Measurements from ENCODE around the gene SYNE4. TPM values are rescaled to one million over a fixed set of nuclear protein-coding genes. Genes with fewer than 3 reads are reported as not detected.
"Not testable (repeated sequence)": the region's sequence is repeated elsewhere in the genome, so short reads cannot be mapped to it uniquely, and the experiment has no call there.

Gene SYNE4
- total RNA-seq, 1 donor from 2014 or later: not detected

GRCh38 chr19:35957411-35957810 lies 51.2 kb downstream of the SYNE4 start:
- DNase-seq (ENCODE audit: extremely low read depth, low read depth, low spot score): not testable (repeated sequence)

- no peak for DNase-seq (ENCODE audit: extremely low read depth, low read depth, low spot score)
Measured at GRCh38 chr19:35955881-35956634, 52.6 kb downstream of the SYNE4 start.

Other genes with a start within 250 kb of the SYNE4 start
- gene ARHGAP33, start 233.2 kb downstream of the SYNE4 start, total RNA-seq: 0.53 and 5.0 TPM in 2 replicates
- gene PRODH2, start 196.0 kb downstream of the SYNE4 start, total RNA-seq: not detected in 2 replicates
- not detected in 2 replicates for gene NPHS1, start 156.3 kb downstream of the SYNE4 start, total RNA-seq
- gene KIRREL2, start 151.9 kb downstream of the SYNE4 start, total RNA-seq: not detected in 2 replicates
- gene APLP1, start 140.2 kb downstream of the SYNE4 start, total RNA-seq: 7.3 and 14.9 TPM in 2 replicates
- 2.7 and 3.6 TPM in 2 replicates for gene NFKBID, start 108.3 kb downstream of the SYNE4 start, total RNA-seq
- gene HCST, start 106.3 kb downstream of the SYNE4 start, total RNA-seq: not detected in 2 replicates
- gene TYROBP, start 100.5 kb downstream of the SYNE4 start, total RNA-seq: not detected in 2 replicates
- gene LRFN3, start 72.4 kb downstream of the SYNE4 start, total RNA-seq: 13.3 and 24.3 TPM in 2 replicates
- 19.8 and 29.1 TPM in 2 replicates for gene SDHAF1, start 13.6 kb downstream of the SYNE4 start, total RNA-seq
- gene ALKBH6, start 5.4 kb upstream of the SYNE4 start, total RNA-seq: 22.5 and 35.5 TPM in 2 replicates
- gene CLIP3, start 24.1 kb upstream of the SYNE4 start, total RNA-seq: 14.0 TPM in 2 replicates
- 10.3 and 13.9 TPM in 2 replicates for gene THAP8, start 45.5 kb upstream of the SYNE4 start, total RNA-seq
- 2.3 and 4.8 TPM in 2 replicates for gene WDR62, start 46.1 kb upstream of the SYNE4 start, total RNA-seq
- not detected in 2 replicates for gene OVOL3, start 102.3 kb upstream of the SYNE4 start, total RNA-seq
- gene POLR2I, start 106.1 kb upstream of the SYNE4 start, total RNA-seq: 38.7 and 51.9 TPM in 2 replicates
- gene TBCB, start 106.7 kb upstream of the SYNE4 start, total RNA-seq: 246 and 286 TPM in 2 replicates
- gene CAPNS1, start 131.3 kb upstream of the SYNE4 start, total RNA-seq: 334 and 435 TPM in 2 replicates
- 4.8 and 26.8 TPM in 2 replicates for gene COX7A1, start 143.6 kb upstream of the SYNE4 start, total RNA-seq
- gene ZNF565, start 205.9 kb upstream of the SYNE4 start, total RNA-seq: 1.2 and 2.9 TPM in 2 replicates
- gene ZNF146, start 206.3 kb upstream of the SYNE4 start, total RNA-seq: 68.7 and 77.4 TPM in 2 replicates

Measured in glomerular endothelial cell (primary cell).